ENCODE data around the gene DCST1. TPM values are rescaled to one million over a fixed set of nuclear protein-coding genes. Genes with fewer than 3 reads are reported as not detected.
A peak's percentile ranks its signal among the peaks of the same experiment; 100 is the strongest.

The DCST1 gene
- total and polyA plus RNA-seq, 2 of the 4 experiments (the other 2 are of a cell fraction), result not detected

- Histone ChIP-seq H2AK5ac (ENCODE audit: low read depth, low read length) (no peak overlapping the region), H3K36me3 (ENCODE audit: control insufficient read depth, insufficient read depth, low read length) (peaks cover 16% of the 10 kb centered on the region), H2AK9ac (replicated peaks; ENCODE audit: low read depth, low read length, poor library complexity) (peak overlapping the region; percentile 15), H2BK120ac (ENCODE audit: low read depth, low read length) (no peak overlapping the region), H2AFZ (replicated peaks; ENCODE audit: low read length, poor library complexity) (peak overlapping the region; percentile 15), H2BK20ac (ENCODE audit: low read depth, low read length) (no peak overlapping the region), H3K14ac (replicated peaks; ENCODE audit: low read depth, low read length) (no peak overlapping the region), H3K4me1 (ENCODE audit: control insufficient read depth, insufficient read depth, low read length) (peaks cover 3% of the 10 kb centered on the region; the same call in 1 of the 2 replicates), H3K27ac (ENCODE audit: insufficient read depth, low read length) (no peak overlapping the region), H3K56ac (ENCODE audit: extremely low read depth, insufficient read depth, low read length) (no peak overlapping the region), H3K18ac (ENCODE audit: low read depth, low read length) (no peak overlapping the region), H3K9ac (ENCODE audit: low read depth, low read length) (no peak overlapping the region), H3K27me3 (ENCODE audit: control insufficient read depth, insufficient read depth, low read length) (no peaks in the 10 kb centered on the region), H3K9me1 (ENCODE audit: insufficient read depth, low read length) (peaks cover 4% of the 10 kb centered on the region; the same call in 1 of the 2 replicates), H3K4ac (ENCODE audit: low read depth, low read length) (no peak overlapping the region), H3K4me3 (ENCODE audit: insufficient read depth, low read depth, low read length) (no peak overlapping the region), H4K5ac (ENCODE audit: low read depth, low read length) (no peak overlapping the region), H4K91ac (ENCODE audit: insufficient read depth, low read depth, low read length) (no peak overlapping the region), H2BK15ac (ENCODE audit: low read depth, low read length) (no peak overlapping the region), H3K9me3 (ENCODE audit: control insufficient read depth, insufficient read depth, low read length) (no peaks in the 10 kb centered on the region), H2BK5ac (ENCODE audit: low read depth, low read length, poor library complexity, severe bottlenecking) (no peak overlapping the region), H3K79me1 (ENCODE audit: low read depth in 1 of 2, low read length in 2 of 2) (peaks cover 0 to 38% of the 10 kb centered on the region in 2 experiments; a peak in 2 of 4 replicates), H4K8ac (ENCODE audit: low read depth in 2 of 2, low read length in 2 of 2) (no peak overlapping the region), H4K20me1 (ENCODE audit: insufficient read depth, low read length) (peaks cover 19% of the 10 kb centered on the region), H3K4me2 (ENCODE audit: low read depth, low read length) (no peak overlapping the region), H3K23ac (ENCODE audit: low read depth, low read length) (no peak overlapping the region)
- WGBS, 2 experiments (ENCODE audit: extremely low coverage in 2 of 2, insufficient read length in 1 of 2), result no CpG with 5 or more reads among the region's 5 CpGs
- DNase-seq (no peak), ATAC-seq (ENCODE audit: low read depth) (no peak)
- intact Hi-C loops (cut with micrococcal nuclease), result no loop called here
- TF ChIP-seq POLR2A (IDR thresholded peaks at IDR 0.05; ENCODE audit: low read depth, low read length) (no peak), SMC3 (IDR thresholded peaks at IDR 0.05; ENCODE audit: low read depth, low read length) (no peak), RFX5 (IDR thresholded peaks at IDR 0.05; ENCODE audit: low read depth, low read length) (no peak), FOS (IDR thresholded peaks at IDR 0.05; ENCODE audit: low read depth, low read length) (no peak), BHLHE40 (IDR thresholded peaks at IDR 0.05; ENCODE audit: low read depth, low read length) (no peak), NFE2L2 (IDR thresholded peaks at IDR 0.05; ENCODE audit: low read depth, low read length) (no peak), CTCF (conservative IDR thresholded peaks at IDR 0.05; ENCODE audit: low read depth, low read length) (no peak), CEBPB (IDR thresholded peaks at IDR 0.05; ENCODE audit: low read depth, low read length) (no peak), MXI1 (IDR thresholded peaks at IDR 0.05; ENCODE audit: borderline replicate concordance, low read depth, low read length) (no peak), MAZ (IDR thresholded peaks at IDR 0.05; ENCODE audit: borderline replicate concordance, low read depth, low read length) (no peak), CHD1 (IDR thresholded peaks at IDR 0.05; ENCODE audit: low read depth, low read length) (no peak), RAD21 (IDR thresholded peaks at IDR 0.05; ENCODE audit: low read length) (no peak)
- CTCF ChIA-PET, result no interaction called here
- dilution Hi-C loops (cut with HindIII; ENCODE audit: low sequenced_read_pairs, unreplicated experiment), result no loop called here
- BruUV-seq (replicated peaks), result no TSS peak
- POLR2A ChIA-PET (ENCODE audit: unreplicated experiment), result no interaction called here
- in situ Hi-C loops (cut with MboI; ENCODE audit: low sequenced_read_pairs), result no loop called here
These were observed 22.6 kb upstream of the DCST1 start for GRCh38 chr1:155011004-155011416.

All from IMR-90 (cell line).